H1 (cell line): ENCODE data around the gene ADAM12.

Experiments
- CHD2 ChIP-seq: IDR thresholded peaks from 2 replicates; pipeline ENCODE4 v1.6.1; 2012; ENCODE audit warnings: low read length, improper control_type of control experiment
- CREB1 ChIP-seq: IDR thresholded peaks from 2 replicates; pipeline ENCODE4 v1.6.1; 2012; ENCODE audit warnings: inconsistent platforms
- EP300 ChIP-seq, 2 experiments: IDR thresholded peaks; 1 replicate in 1 of 2; 2 replicates in 1 of 2; pipeline ENCODE4 v1.6.1; 2011 to 2012; ENCODE audit warnings: low read depth in 2 of 2, low read length in 2 of 2, mild to moderate bottlenecking in 2 of 2, borderline replicate concordance in 1 of 2, inconsistent platforms in 1 of 2, moderate library complexity in 1 of 2
- EZH2 ChIP-seq: fragments of 200-600 bp; sonication (generic); IDR thresholded peaks from 2 replicates; pipeline ENCODE4 v1.7.1; 2012; ENCODE audit warnings: low read depth, mild to moderate bottlenecking, moderate library complexity, low read length, inconsistent platforms; ENCODE audit not compliant: severe bottlenecking
- POLR2A ChIP-seq, 2 experiments: IDR thresholded peaks; 1 replicate in 1 of 2; 2 replicates in 1 of 2; pipeline ENCODE4 v1.6.1; 2011; ENCODE audit warnings: low read depth in 2 of 2, low read length in 2 of 2, mild to moderate bottlenecking in 2 of 2; ENCODE audit errors: control extremely low read depth in 1 of 2
- TF ChIP-seq, protein P1 (sequence below), 3 experiments: IDR thresholded peaks; 1 replicate in 2 of 3; 2 replicates in 1 of 3; pipeline versions ENCODE4 v1.5.1 to v1.6.1; 2011; ENCODE audit warnings: low read length in 3 of 3, mild to moderate bottlenecking in 3 of 3, inconsistent platforms in 2 of 3, low read depth in 1 of 3, moderate library complexity in 1 of 3; ENCODE audit not compliant: insufficient read depth in 1 of 3; ENCODE audit errors: control extremely low read depth in 1 of 3

DNA sequence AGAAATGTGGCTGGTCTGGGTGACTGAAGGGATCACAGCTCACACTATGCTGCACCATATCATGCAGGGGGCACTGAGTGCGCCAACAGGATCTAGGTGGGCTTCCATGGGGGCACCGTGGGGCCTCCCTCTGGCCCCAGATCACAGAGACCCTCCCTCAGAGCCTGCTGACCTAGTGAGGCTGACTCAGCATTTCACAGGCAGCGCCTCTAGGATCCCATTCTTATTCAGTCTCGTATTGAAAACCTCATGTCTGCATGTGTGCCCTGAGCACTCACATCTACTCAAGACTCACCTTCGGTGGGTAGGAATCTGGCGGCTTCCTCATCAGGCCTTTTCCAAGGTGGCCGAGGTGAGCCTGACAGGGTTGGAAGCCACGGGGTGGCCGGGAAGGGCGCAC, 350.3 kb downstream of the ADAM12 start:
- TF ChIP-seq, protein P1, sequence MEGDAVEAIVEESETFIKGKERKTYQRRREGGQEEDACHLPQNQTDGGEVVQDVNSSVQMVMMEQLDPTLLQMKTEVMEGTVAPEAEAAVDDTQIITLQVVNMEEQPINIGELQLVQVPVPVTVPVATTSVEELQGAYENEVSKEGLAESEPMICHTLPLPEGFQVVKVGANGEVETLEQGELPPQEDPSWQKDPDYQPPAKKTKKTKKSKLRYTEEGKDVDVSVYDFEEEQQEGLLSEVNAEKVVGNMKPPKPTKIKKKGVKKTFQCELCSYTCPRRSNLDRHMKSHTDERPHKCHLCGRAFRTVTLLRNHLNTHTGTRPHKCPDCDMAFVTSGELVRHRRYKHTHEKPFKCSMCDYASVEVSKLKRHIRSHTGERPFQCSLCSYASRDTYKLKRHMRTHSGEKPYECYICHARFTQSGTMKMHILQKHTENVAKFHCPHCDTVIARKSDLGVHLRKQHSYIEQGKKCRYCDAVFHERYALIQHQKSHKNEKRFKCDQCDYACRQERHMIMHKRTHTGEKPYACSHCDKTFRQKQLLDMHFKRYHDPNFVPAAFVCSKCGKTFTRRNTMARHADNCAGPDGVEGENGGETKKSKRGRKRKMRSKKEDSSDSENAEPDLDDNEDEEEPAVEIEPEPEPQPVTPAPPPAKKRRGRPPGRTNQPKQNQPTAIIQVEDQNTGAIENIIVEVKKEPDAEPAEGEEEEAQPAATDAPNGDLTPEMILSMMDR (IDR thresholded peaks at IDR 0.05; ENCODE audit: control extremely low read depth in 1 of 3, insufficient read depth in 1 of 3, low read depth in 1 of 3, low read length in 3 of 3), result no peak
- no peak for TF ChIP-seq EP300 (IDR thresholded peaks at IDR 0.05; ENCODE audit: borderline replicate concordance in 1 of 2, low read depth in 2 of 2, low read length in 2 of 2)
- TF ChIP-seq CHD2, result no peak
- no peak for TF ChIP-seq CREB1
- no peak for TF ChIP-seq EZH2
- no peak for TF ChIP-seq POLR2A (IDR thresholded peaks at IDR 0.05; ENCODE audit: control extremely low read depth in 1 of 2, low read depth in 2 of 2, low read length in 2 of 2)
